ENCODE data around the gene OSGEPL1.
"Not testable (repeated sequence)": the region's sequence is repeated elsewhere in the genome, so short reads cannot be mapped to it uniquely, and the experiment has no call there.

OSGEPL1 gene

GRCh38 chr2:189729430-189729829, 33.2 kb downstream of the OSGEPL1 start:
- no peak for TF ChIP-seq CTCF (IDR thresholded peaks at IDR 0.05; ENCODE audit: low read depth, low read length)
- H3K4me3 ChIP-seq (ENCODE audit: low read depth, low read length) = no peak overlapping the region

- no peak for TF ChIP-seq CTCF (IDR thresholded peaks at IDR 0.05; ENCODE audit: low read depth, low read length)
- no peak overlapping the region for H3K4me3 ChIP-seq (ENCODE audit: low read depth, low read length)
These were observed 35.7 kb downstream of the OSGEPL1 start for GRCh38 chr2:189726849-189727248.

DNA sequence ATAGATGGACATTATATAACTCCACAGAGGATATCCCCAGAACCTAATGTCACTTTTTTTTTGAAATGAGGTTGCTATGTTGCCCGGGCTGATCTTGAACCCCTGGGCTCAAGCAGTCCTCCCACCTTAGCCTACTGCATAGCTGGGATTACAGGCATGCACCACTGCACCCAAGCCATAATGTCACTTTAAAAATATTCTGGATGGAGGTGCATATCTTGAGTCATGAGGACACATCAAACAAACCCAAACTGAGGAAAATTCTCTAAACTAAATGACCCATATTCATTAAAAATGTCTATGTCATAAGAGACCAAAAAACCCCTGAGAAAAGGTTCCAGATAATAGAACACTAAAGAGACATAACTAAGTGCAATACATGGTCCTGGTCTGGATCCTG, 36.3 kb downstream of the OSGEPL1 start:
- H3K4me3 ChIP-seq (ENCODE audit: low read depth, low read length) = no peak overlapping the region
- no peak for TF ChIP-seq CTCF (IDR thresholded peaks at IDR 0.05; ENCODE audit: low read depth, low read length)

- no peak overlapping the region for H3K4me3 ChIP-seq (ENCODE audit: low read depth, low read length)
- no peak for TF ChIP-seq CTCF (IDR thresholded peaks at IDR 0.05; ENCODE audit: low read depth, low read length)
These were observed 39.4 kb downstream of the OSGEPL1 start for GRCh38 chr2:189723192-189723591.

DNA sequence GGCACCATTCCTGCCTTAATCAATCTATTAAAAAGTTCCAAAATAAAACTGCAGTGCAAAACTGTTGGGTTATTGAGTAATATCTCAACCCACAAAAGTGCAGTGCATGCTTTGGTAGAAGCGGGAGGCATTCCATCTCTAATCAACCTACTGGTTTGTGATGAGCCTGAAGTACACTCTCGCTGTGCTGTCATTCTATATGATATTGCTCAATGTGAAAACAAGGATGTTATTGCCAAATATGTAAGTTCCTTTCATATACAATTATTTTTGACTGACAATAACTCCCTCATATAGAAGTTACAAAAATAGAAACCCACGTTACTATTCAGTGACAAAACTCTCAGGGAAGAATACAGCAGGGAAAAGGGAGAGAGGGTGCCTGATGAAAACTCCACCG, 43.0 kb downstream of the OSGEPL1 start:
- H3K4me3 ChIP-seq (ENCODE audit: low read depth, low read length) = no peak overlapping the region
- TF ChIP-seq CTCF (IDR thresholded peaks at IDR 0.05; ENCODE audit: low read depth, low read length) = no peak

GRCh38 chr2:189717593-189717992, 45.0 kb downstream of the OSGEPL1 start:
- H3K4me3 ChIP-seq (ENCODE audit: low read depth, low read length) = not testable (repeated sequence)

- H3K4me3 ChIP-seq (ENCODE audit: low read depth, low read length) = no peak overlapping the region
- TF ChIP-seq CTCF (IDR thresholded peaks at IDR 0.05; ENCODE audit: low read depth, low read length) = no peak
These were observed 52.9 kb downstream of the OSGEPL1 start for GRCh38 chr2:189709501-189710221.

- TF ChIP-seq CTCF (IDR thresholded peaks at IDR 0.05; ENCODE audit: low read depth, low read length) = peak; percentile 15; the same call in 1 of the 2 replicates
- no peak overlapping the region for H3K4me3 ChIP-seq (ENCODE audit: low read depth, low read length)
These were observed 60.5 kb downstream of the OSGEPL1 start for GRCh38 chr2:189702071-189702470.
